Neural progenitor cell (in vitro differentiated cells): ENCODE measurements around the gene PAPSS2.

Experiments used
- EZH2 ChIP-seq: fragments of 200-600 bp; sonication (generic); IDR thresholded peaks from 2 replicates; pipeline ENCODE4 v1.6.1; 2017; ENCODE audit warnings: antibody characterized with exemption, mild to moderate bottlenecking, moderate library complexity
- TF ChIP-seq, protein P1 (sequence below): fragments of 200-600 bp; sonication (generic); IDR thresholded peaks from 2 replicates; pipeline ENCODE4 v1.5.1; 2017; ENCODE audit warnings: antibody characterized with exemption, mild to moderate bottlenecking

- no peak for TF ChIP-seq EZH2
- TF ChIP-seq, protein P1, sequence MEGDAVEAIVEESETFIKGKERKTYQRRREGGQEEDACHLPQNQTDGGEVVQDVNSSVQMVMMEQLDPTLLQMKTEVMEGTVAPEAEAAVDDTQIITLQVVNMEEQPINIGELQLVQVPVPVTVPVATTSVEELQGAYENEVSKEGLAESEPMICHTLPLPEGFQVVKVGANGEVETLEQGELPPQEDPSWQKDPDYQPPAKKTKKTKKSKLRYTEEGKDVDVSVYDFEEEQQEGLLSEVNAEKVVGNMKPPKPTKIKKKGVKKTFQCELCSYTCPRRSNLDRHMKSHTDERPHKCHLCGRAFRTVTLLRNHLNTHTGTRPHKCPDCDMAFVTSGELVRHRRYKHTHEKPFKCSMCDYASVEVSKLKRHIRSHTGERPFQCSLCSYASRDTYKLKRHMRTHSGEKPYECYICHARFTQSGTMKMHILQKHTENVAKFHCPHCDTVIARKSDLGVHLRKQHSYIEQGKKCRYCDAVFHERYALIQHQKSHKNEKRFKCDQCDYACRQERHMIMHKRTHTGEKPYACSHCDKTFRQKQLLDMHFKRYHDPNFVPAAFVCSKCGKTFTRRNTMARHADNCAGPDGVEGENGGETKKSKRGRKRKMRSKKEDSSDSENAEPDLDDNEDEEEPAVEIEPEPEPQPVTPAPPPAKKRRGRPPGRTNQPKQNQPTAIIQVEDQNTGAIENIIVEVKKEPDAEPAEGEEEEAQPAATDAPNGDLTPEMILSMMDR: no peak
Measured at GRCh38 chr10:87642988-87643387, 16.7 kb upstream of the PAPSS2 start.
